GM12864 (cell line): ENCODE measurements around the gene STAB2.

ENCODE experiments used
- DNase-seq: peaks from one replicate; pipeline ENCODE4 v3.0.0-alpha.2; 2011; ENCODE audit warnings: low read depth
- H3K4me3 ChIP-seq: 2 replicates; pipeline ENCODE4 v1.5.1; 2011; ENCODE audit warnings: mild to moderate bottlenecking, low read depth, low read length, control low read depth
- CTCF ChIP-seq: IDR thresholded peaks from 2 replicates; pipeline ENCODE4 v1.5.1; 2011; ENCODE audit warnings: low read depth, mild to moderate bottlenecking, moderate library complexity, low read length, control low read depth, inconsistent platforms; ENCODE audit errors: missing control alignments

The STAB2 gene

GRCh38 chr12:103712216-103712615 lies 125.1 kb downstream of the STAB2 start:
- DNase-seq, result no peak
- no peak for TF ChIP-seq CTCF
- H3K4me3 ChIP-seq, result no peak overlapping the region

GRCh38 chr12:103715494-103715893 lies 128.4 kb downstream of the STAB2 start:
- no peak for TF ChIP-seq CTCF
- no peak for DNase-seq

GRCh38 chr12:103716517-103717196 lies 129.6 kb downstream of the STAB2 start:
- DNase-seq, result no peak
- no peak overlapping the region for H3K4me3 ChIP-seq
- no peak for TF ChIP-seq CTCF

More at GRCh38 chr12:103715494-103715893, 128.4 kb downstream of the STAB2 start:
- H3K4me3 ChIP-seq, result no peak overlapping the region

- no peak for DNase-seq
- no peak for TF ChIP-seq CTCF
Measured at GRCh38 chr12:103725398-103725797, 138.3 kb downstream of the STAB2 start.

GRCh38 chr12:103727638-103728037 lies 140.6 kb downstream of the STAB2 start:
- H3K4me3 ChIP-seq, result no peak overlapping the region
- no peak for DNase-seq
- TF ChIP-seq CTCF, result no peak

More at GRCh38 chr12:103725398-103725797, 138.3 kb downstream of the STAB2 start:
- no peak overlapping the region for H3K4me3 ChIP-seq

- no peak for DNase-seq
- no peak overlapping the region for H3K4me3 ChIP-seq
- TF ChIP-seq CTCF, result no peak
Measured at GRCh38 chr12:103728323-103728722, 141.2 kb downstream of the STAB2 start.

- TF ChIP-seq CTCF, result no peak
Measured at GRCh38 chr12:103729499-103729898, 142.4 kb downstream of the STAB2 start.

More at GRCh38 chr12:103729499-103729898, 142.4 kb downstream of the STAB2 start:
- DNase-seq, result no peak
- no peak overlapping the region for H3K4me3 ChIP-seq
